ENCODE measurements around the gene RBM47.

RBM47 gene

GRCh38 chr4:40576651-40577480 is 52.8 kb downstream of the RBM47 start:
- peak overlapping the region; percentile 24 to 45 for H3K4me3 ChIP-seq (ENCODE audit: low read depth in 1 of 2, low read length in 1 of 2)

DNA sequence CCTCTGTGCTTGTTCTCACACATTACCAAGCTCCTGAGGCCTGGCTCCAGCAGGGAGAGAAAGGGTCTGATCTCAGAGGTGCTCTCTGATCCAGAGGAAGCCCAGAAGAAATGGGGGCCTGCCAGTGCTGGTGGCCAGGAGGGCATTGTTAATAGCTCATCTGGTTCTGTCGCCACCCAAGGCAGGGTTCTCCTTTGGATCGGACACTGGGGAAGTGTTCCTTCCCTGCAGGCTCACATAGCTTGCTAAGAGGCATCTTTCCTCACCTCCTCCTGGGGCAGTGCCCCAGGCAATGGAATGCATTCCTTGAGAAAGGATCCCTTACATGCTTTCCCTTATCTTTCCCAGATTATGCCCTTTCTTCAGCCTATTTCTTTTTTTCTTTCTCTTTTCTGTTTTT is 53.8 kb downstream of the RBM47 start:
- H3K36me3 ChIP-seq: no peaks in the 10 kb centered on the region
- H3K9me3 ChIP-seq: no peaks in the 10 kb centered on the region
- peak overlapping the region; percentile 95 for H3K27ac ChIP-seq
- no peaks in the 10 kb centered on the region for H3K27me3 ChIP-seq
- H3K4me3 ChIP-seq (ENCODE audit: low read depth in 1 of 2, low read length in 1 of 2): peak overlapping the region; percentile 24 to 45
- H3K4me1 ChIP-seq (ENCODE audit: control insufficient read depth in 1 of 2, insufficient read depth in 1 of 2, low read depth in 1 of 2, low read length in 1 of 2): peaks cover 79 to 82% of the 10 kb centered on the region in 2 experiments
- no peak for TF ChIP-seq CTCF (IDR thresholded peaks at IDR 0.05)

More at GRCh38 chr4:40576651-40577480, 52.8 kb downstream of the RBM47 start:
- Histone ChIP-seq H3K36me3 (peaks cover 5% of the 10 kb centered on the region), H3K27me3 (no peaks in the 10 kb centered on the region), H3K9me3 (no peaks in the 10 kb centered on the region), H3K4me1 (ENCODE audit: control insufficient read depth in 1 of 2, insufficient read depth in 1 of 2, low read depth in 1 of 2, low read length in 1 of 2) (peaks cover 74 to 77% of the 10 kb centered on the region in 2 experiments), H3K27ac (peak overlapping the region; percentile 95)
- peak; percentile 45 for TF ChIP-seq CTCF (IDR thresholded peaks at IDR 0.05)

- H3K9me3 ChIP-seq: no peaks in the 10 kb centered on the region
- H3K4me1 ChIP-seq (ENCODE audit: control insufficient read depth in 1 of 2, insufficient read depth in 1 of 2, low read depth in 1 of 2, low read length in 1 of 2): peaks cover 77 to 80% of the 10 kb centered on the region in 2 experiments
These were observed 55.9 kb downstream of the RBM47 start for GRCh38 chr4:40573593-40574311.

GRCh38 chr4:40572692-40573310 is 56.9 kb downstream of the RBM47 start:
- Histone ChIP-seq H3K27ac (peak overlapping the region; percentile 95), H3K9me3 (no peaks in the 10 kb centered on the region), H3K4me3 (ENCODE audit: low read depth in 1 of 2, low read length in 1 of 2) (peak overlapping the region; percentile 43 to 45), H3K4me1 (ENCODE audit: control insufficient read depth in 1 of 2, insufficient read depth in 1 of 2, low read depth in 1 of 2, low read length in 1 of 2) (peaks cover 67 to 70% of the 10 kb centered on the region in 2 experiments), H3K36me3 (no peaks in the 10 kb centered on the region), H3K27me3 (no peaks in the 10 kb centered on the region)
- TF ChIP-seq CTCF (IDR thresholded peaks at IDR 0.05): no peak

More at GRCh38 chr4:40573593-40574311, 55.9 kb downstream of the RBM47 start:
- Histone ChIP-seq H3K36me3 (no peaks in the 10 kb centered on the region), H3K27ac (peak overlapping the region; percentile 95), H3K4me3 (ENCODE audit: low read depth in 1 of 2, low read length in 1 of 2) (peak overlapping the region; percentile 43 to 45), H3K27me3 (no peaks in the 10 kb centered on the region)
- no peak for TF ChIP-seq CTCF (IDR thresholded peaks at IDR 0.05)

DNA sequence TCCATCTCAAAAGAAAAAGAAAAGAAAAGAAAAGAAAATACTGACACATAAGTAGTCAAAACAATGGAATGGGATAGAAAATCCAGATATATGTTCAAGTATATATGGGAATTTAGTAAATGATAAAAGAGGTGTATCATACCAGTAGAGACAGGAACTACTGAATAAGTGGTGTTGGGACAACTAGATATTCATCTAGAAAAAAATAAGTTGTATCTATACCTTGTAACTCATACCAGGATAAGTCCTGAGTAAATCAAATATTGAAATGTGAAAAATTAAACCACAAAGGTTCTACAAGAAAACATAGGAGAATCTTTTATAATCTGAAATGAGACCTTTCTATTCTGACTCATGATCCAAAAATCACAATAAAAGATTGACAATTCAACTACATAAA is 58.5 kb downstream of the RBM47 start:
- no peak for TF ChIP-seq CTCF (IDR thresholded peaks at IDR 0.05)
- Histone ChIP-seq H3K4me3 (ENCODE audit: low read depth in 1 of 2, low read length in 1 of 2) (no peak overlapping the region), H3K4me1 (ENCODE audit: control insufficient read depth in 1 of 2, insufficient read depth in 1 of 2, low read depth in 1 of 2, low read length in 1 of 2) (peaks cover 53 to 60% of the 10 kb centered on the region in 2 experiments), H3K9me3 (no peaks in the 10 kb centered on the region), H3K27me3 (no peaks in the 10 kb centered on the region), H3K36me3 (no peaks in the 10 kb centered on the region), H3K27ac (peak overlapping the region; percentile 95)
